ENCODE results near the gene C16orf95.
"Not testable (repeated sequence)": the region's sequence is repeated elsewhere in the genome, so short reads cannot be mapped to it uniquely, and the experiment has no call there.

The C16orf95 gene

GRCh38 chr16:87278191-87279093 lies 38.8 kb downstream of the C16orf95 start:
- Mint-ChIP-seq H3K4me3 (no peak overlapping the region), H3K4me1 (ENCODE audit: low read depth) (peaks cover 8% of the 10 kb centered on the region), H3K27me3 (peaks cover 11% of the 10 kb centered on the region), H3K36me3 (ENCODE audit: low read depth) (no peaks in the 10 kb centered on the region), H3K9me3 (no peaks in the 10 kb centered on the region), H3K27ac (no peak overlapping the region)
- DNase-seq: peak; percentile 58

DNA sequence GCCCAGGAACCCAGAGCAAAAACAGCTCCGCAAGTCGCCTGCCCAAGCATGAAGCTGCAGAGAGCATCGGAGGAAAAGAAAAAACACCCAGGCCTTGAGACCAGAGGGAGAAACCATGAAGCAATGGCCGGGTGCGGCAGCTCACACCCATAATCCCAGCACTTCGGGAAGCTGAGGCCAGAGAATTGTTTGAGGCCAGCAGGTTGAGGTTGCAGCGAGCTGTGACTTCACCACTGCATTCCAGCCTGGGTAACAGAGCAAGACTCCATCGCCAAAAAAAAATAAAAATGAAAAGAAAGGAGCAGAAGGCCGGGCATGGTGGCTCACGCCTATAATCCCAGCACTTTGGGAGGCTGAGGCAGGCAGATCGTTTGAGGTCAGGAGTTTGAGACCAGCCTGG lies 40.3 kb downstream of the C16orf95 start:
- Mint-ChIP-seq H3K36me3 (ENCODE audit: low read depth) (no peaks in the 10 kb centered on the region), H3K27me3 (peaks cover 11% of the 10 kb centered on the region), H3K4me3 (no peak overlapping the region), H3K4me1 (ENCODE audit: low read depth) (peaks cover 8% of the 10 kb centered on the region), H3K9me3 (no peaks in the 10 kb centered on the region), H3K27ac (no peak overlapping the region)
- no peak for DNase-seq

GRCh38 chr16:87276091-87276701 lies 41.0 kb downstream of the C16orf95 start:
- peaks cover 11% of the 10 kb centered on the region for H3K27me3 Mint-ChIP-seq
- no peaks in the 10 kb centered on the region for H3K36me3 Mint-ChIP-seq (ENCODE audit: low read depth)
- peaks cover 8% of the 10 kb centered on the region for H3K4me1 Mint-ChIP-seq (ENCODE audit: low read depth)
- no peak for DNase-seq
- no peak overlapping the region for H3K4me3 Mint-ChIP-seq
- no peak overlapping the region for H3K27ac Mint-ChIP-seq
- no peaks in the 10 kb centered on the region for H3K9me3 Mint-ChIP-seq

DNA sequence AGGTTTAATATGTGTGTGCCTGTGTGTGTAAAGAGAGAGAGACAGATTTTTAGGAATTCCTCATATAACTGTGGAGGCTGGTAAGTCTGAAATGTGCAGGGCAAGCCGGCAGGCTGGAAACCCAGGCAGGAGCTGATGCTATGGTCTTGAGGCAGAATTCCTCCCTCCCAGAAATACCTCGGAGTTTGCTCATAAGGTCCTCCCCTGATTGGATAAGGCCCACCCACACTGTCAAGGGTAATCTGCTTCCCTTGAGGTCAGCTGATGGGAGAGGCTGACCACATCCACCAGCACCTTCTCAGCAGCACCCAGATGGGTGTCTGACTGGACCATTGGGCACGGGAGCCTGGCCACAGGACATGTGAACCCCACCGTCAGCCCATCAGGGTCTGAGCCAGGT lies 42.4 kb downstream of the C16orf95 start:
- no peak overlapping the region for H3K27ac Mint-ChIP-seq
- DNase-seq: no peak
- no peaks in the 10 kb centered on the region for H3K36me3 Mint-ChIP-seq (ENCODE audit: low read depth)
- H3K9me3 Mint-ChIP-seq: no peaks in the 10 kb centered on the region
- peaks cover 11% of the 10 kb centered on the region for H3K27me3 Mint-ChIP-seq
- peaks cover 8% of the 10 kb centered on the region for H3K4me1 Mint-ChIP-seq (ENCODE audit: low read depth)
- H3K4me3 Mint-ChIP-seq: no peak overlapping the region

DNA sequence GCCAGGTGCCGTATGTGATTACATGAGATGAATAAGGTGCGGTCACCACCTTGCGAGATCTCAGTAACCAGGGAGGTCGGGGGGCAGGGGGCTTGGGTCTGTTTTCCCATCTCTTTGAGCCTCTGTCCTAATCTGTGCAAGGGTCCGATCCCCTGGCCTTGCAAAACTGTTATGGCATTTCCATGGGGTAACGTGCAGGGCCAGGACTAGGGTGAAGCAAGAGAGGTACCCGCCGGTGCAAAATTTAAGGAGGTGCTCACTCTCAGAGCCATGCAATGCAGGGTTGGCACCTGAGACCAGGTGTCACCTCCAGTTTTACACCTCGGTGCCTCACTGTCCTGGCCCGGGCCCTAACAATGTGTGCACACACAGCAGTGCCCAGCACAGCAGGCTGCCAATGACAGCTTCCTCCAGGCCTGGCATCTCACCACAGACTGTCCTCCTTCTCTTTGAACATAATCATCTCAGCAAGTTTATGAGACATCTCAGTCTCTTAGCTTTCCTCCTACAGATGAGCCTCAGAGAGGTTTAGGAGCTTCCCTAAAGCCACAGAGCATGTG lies 43.6 kb downstream of the C16orf95 start:
- peaks cover 6% of the 10 kb centered on the region for H3K4me1 Mint-ChIP-seq (ENCODE audit: low read depth)
- DNase-seq: no peak
- H3K9me3 Mint-ChIP-seq: peaks cover 3% of the 10 kb centered on the region
- H3K36me3 Mint-ChIP-seq (ENCODE audit: low read depth): peaks cover 2% of the 10 kb centered on the region
- H3K27ac Mint-ChIP-seq: no peak overlapping the region
- no peak overlapping the region for H3K4me3 Mint-ChIP-seq
- peaks cover 2% of the 10 kb centered on the region for H3K27me3 Mint-ChIP-seq

GRCh38 chr16:87271256-87271655 lies 45.9 kb downstream of the C16orf95 start:
- Mint-ChIP-seq H3K27me3 (no peaks in the 10 kb centered on the region), H3K9me3 (peaks cover 3% of the 10 kb centered on the region), H3K36me3 (ENCODE audit: low read depth) (peaks cover 2% of the 10 kb centered on the region), H3K27ac (no peak overlapping the region), H3K4me1 (ENCODE audit: low read depth) (peaks cover 5% of the 10 kb centered on the region), H3K4me3 (no peak overlapping the region)
- no peak for DNase-seq

DNA sequence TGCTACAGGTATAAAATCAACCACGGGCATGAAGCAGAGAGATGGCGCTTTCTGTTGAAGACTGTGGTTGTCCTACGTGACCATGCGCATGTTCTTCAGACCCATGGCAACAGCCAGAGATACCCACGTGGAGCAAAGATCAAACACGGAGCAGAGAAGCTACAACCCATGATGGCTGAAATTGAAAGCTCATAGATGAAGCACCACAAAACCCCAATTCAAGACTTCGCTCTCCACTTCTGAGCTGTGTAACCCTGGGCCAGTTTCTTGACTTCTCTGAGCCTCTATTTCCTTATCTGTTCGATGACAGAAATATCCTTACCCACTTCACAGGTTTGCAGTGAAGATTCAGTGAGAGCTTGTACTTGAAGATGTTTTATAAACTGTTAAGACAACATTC lies 49.6 kb downstream of the C16orf95 start:
- DNase-seq: no peak
- peaks cover 2% of the 10 kb centered on the region for H3K36me3 Mint-ChIP-seq (ENCODE audit: low read depth)
- no peaks in the 10 kb centered on the region for H3K27me3 Mint-ChIP-seq
- H3K4me1 Mint-ChIP-seq (ENCODE audit: low read depth): no peaks in the 10 kb centered on the region
- peaks cover 3% of the 10 kb centered on the region for H3K9me3 Mint-ChIP-seq
- no peak overlapping the region for H3K4me3 Mint-ChIP-seq
- H3K27ac Mint-ChIP-seq: no peak overlapping the region

DNA sequence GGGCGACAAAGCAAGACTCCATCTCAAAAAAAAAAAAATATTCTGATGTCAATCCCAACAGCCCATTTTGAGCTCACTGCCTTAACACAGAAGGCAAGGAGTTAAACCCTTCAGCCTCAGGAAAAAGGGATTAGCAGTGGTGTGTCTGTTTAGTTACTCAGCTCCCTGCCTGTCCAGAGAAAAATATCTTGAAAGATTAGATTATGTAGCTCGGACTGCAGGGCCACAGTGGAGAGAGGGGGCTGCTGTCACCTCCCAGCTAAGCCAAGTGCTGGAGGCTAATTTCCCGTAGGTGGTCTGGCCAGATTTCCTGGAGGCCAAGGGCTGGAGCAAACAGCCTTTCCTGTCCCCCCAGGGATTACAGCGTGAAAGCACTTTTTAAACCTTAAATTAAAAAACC lies 50.3 kb downstream of the C16orf95 start:
- H3K4me3 Mint-ChIP-seq: no peak overlapping the region
- H3K27me3 Mint-ChIP-seq: no peaks in the 10 kb centered on the region
- H3K36me3 Mint-ChIP-seq (ENCODE audit: low read depth): peaks cover 2% of the 10 kb centered on the region
- no peak for DNase-seq
- no peaks in the 10 kb centered on the region for H3K4me1 Mint-ChIP-seq (ENCODE audit: low read depth)
- H3K9me3 Mint-ChIP-seq: peaks cover 3% of the 10 kb centered on the region
- no peak overlapping the region for H3K27ac Mint-ChIP-seq

DNA sequence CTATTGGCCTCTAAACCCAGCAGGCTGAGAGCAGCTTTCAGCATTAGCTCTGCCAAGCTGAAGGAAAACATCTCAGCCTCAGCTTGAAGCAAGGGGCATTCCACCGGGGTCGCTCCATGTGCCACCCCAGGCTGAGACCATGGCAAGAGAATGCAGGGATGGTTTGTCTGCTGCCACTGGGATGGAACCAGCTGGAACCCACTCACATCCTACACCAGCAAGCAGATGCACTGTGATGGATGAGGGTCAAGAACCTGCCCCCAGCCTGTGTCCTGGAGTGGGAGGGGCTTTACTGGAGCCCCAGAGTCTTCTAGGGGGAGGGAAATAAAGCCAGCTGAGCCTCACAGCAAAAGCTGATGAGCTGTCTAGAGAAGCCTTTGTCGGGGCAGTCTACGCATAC lies 51.9 kb downstream of the C16orf95 start:
- Mint-ChIP-seq H3K9me3 (peaks cover 15% of the 10 kb centered on the region), H3K36me3 (ENCODE audit: low read depth) (peaks cover 2% of the 10 kb centered on the region), H3K4me3 (no peak overlapping the region), H3K27ac (no peak overlapping the region), H3K27me3 (no peaks in the 10 kb centered on the region), H3K4me1 (ENCODE audit: low read depth) (no peaks in the 10 kb centered on the region)
- DNase-seq: no peak

DNA sequence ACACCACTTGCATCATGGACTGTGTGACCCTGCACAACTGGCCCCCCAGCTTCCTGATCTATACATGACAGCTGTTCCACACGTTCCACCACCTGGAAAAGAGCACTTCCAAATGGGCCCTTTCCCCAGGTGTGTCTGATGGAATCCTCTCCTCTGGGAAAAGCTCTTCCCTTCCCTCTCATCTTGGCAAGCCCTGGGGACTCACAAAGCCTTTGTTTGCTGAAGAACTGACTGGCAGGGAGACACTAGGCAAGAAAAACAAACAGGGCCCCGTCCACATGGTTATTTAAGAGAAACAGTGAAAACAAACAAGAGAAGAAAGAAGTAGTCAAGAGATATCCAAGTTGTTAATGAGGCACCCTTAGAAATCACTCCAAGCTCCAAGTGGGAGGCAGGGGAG lies 52.6 kb downstream of the C16orf95 start:
- no peaks in the 10 kb centered on the region for H3K27me3 Mint-ChIP-seq
- no peak for DNase-seq
- no peaks in the 10 kb centered on the region for H3K4me1 Mint-ChIP-seq (ENCODE audit: low read depth)
- no peak overlapping the region for H3K4me3 Mint-ChIP-seq
- H3K27ac Mint-ChIP-seq: no peak overlapping the region
- H3K36me3 Mint-ChIP-seq (ENCODE audit: low read depth): peaks cover 2% of the 10 kb centered on the region
- H3K9me3 Mint-ChIP-seq: peaks cover 17% of the 10 kb centered on the region

DNA sequence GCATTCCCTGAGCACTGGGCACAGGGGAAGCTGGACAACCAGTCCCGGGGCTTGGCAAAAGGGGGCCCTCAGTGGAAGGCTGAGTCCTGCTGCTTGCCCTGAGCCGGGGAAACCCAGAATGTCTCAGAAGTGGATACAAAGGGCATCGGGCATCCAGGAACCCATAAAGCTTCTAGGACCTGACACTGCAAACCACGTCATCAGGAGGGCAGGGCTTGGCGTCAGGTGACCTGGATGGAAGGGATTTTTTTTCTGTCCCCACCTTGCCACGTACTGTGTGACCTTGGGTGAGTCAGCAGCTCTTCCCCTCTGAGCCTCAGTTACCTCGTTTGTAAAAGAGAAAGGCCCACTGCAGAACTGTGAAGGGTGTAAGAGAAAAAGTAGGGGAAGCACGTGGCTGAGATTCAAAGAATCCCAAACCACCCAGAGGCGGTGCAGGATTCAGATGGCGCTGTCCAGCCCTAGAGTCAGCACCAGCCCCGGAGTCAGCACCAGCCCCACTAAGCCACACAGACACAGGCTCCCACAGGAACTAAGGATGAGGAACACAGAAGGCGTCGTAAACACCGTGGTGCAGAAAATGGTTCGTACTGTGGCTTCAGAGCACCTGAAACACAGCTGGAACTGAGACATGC lies 53.7 kb downstream of the C16orf95 start:
- no peaks in the 10 kb centered on the region for H3K36me3 Mint-ChIP-seq (ENCODE audit: low read depth)
- no peaks in the 10 kb centered on the region for H3K4me1 Mint-ChIP-seq (ENCODE audit: low read depth)
- peaks cover 14% of the 10 kb centered on the region for H3K9me3 Mint-ChIP-seq
- H3K27me3 Mint-ChIP-seq: no peaks in the 10 kb centered on the region
- H3K4me3 Mint-ChIP-seq: no peak overlapping the region
- no peak for DNase-seq
- H3K27ac Mint-ChIP-seq: no peak overlapping the region

- H3K4me1 Mint-ChIP-seq (ENCODE audit: low read depth): no peaks in the 10 kb centered on the region
- H3K27me3 Mint-ChIP-seq: no peaks in the 10 kb centered on the region
- no peak overlapping the region for H3K4me3 Mint-ChIP-seq
- no peaks in the 10 kb centered on the region for H3K36me3 Mint-ChIP-seq (ENCODE audit: low read depth)
- H3K9me3 Mint-ChIP-seq: peaks cover 14% of the 10 kb centered on the region
- DNase-seq: no peak
- no peak overlapping the region for H3K27ac Mint-ChIP-seq
These were observed 57.8 kb downstream of the C16orf95 start for GRCh38 chr16:87259431-87259830.

- not testable (repeated sequence) for H3K36me3 Mint-ChIP-seq (ENCODE audit: low read depth); H3K4me1 Mint-ChIP-seq (ENCODE audit: low read depth); H3K27ac Mint-ChIP-seq; DNase-seq; H3K27me3 Mint-ChIP-seq; H3K4me3 Mint-ChIP-seq
- peaks cover 14% of the 10 kb centered on the region for H3K9me3 Mint-ChIP-seq
These were observed 58.5 kb downstream of the C16orf95 start for GRCh38 chr16:87258653-87259052.

GRCh38 chr16:87255866-87256265 lies 61.3 kb downstream of the C16orf95 start:
- no peak overlapping the region for H3K4me3 Mint-ChIP-seq
- H3K36me3 Mint-ChIP-seq (ENCODE audit: low read depth): no peaks in the 10 kb centered on the region
- H3K9me3 Mint-ChIP-seq: peaks cover 7% of the 10 kb centered on the region
- no peaks in the 10 kb centered on the region for H3K4me1 Mint-ChIP-seq (ENCODE audit: low read depth)
- H3K27me3 Mint-ChIP-seq: no peaks in the 10 kb centered on the region
- H3K27ac Mint-ChIP-seq: no peak overlapping the region
- no peak for DNase-seq

GRCh38 chr16:87254734-87255133 lies 62.5 kb downstream of the C16orf95 start:
- DNase-seq: no peak
- no peak overlapping the region for H3K4me3 Mint-ChIP-seq
- H3K4me1 Mint-ChIP-seq (ENCODE audit: low read depth): no peaks in the 10 kb centered on the region
- H3K9me3 Mint-ChIP-seq: no peaks in the 10 kb centered on the region
- H3K27me3 Mint-ChIP-seq: no peaks in the 10 kb centered on the region
- H3K27ac Mint-ChIP-seq: no peak overlapping the region
- H3K36me3 Mint-ChIP-seq (ENCODE audit: low read depth): no peaks in the 10 kb centered on the region

All from activated T-cell treated with anti-CD3 and anti-CD28 coated beads, Interleukin-2, amount 50 U/mL, for 24 hours (primary cell).